ENCODE data around the gene UNC93A. TPM values are rescaled to one million over a fixed set of nuclear protein-coding genes. Genes with fewer than 3 reads are reported as not detected.
"Not testable (repeated sequence)": the region's sequence is repeated elsewhere in the genome, so short reads cannot be mapped to it uniquely, and the experiment has no call there.

UNC93A gene
- total RNA-seq, 1 donor from 2014 or later, result not detected

GRCh38 chr6:167303675-167304625 lies 12.8 kb downstream of the UNC93A start:
- DNase-seq (ENCODE audit: missing footprints), result no peak
- intact Hi-C loops (cut with DNase I), result no loop called here

GRCh38 chr6:167304912-167305311 lies 13.8 kb downstream of the UNC93A start:
- intact Hi-C loops (cut with DNase I), result no loop called here
- DNase-seq (ENCODE audit: missing footprints), result no peak
- no peak for ATAC-seq

More at GRCh38 chr6:167303675-167304625, 12.8 kb downstream of the UNC93A start:
- no peak for ATAC-seq

GRCh38 chr6:167305796-167306195 lies 14.7 kb downstream of the UNC93A start:
- ATAC-seq (no peak), DNase-seq (ENCODE audit: missing footprints) (peak; percentile 48)
- intact Hi-C loops (cut with DNase I), result no loop called here

- intact Hi-C loops (cut with DNase I), result no loop called here
- DNase-seq (ENCODE audit: missing footprints) (peak; percentile 25), ATAC-seq (no peak)
These were observed 15.4 kb downstream of the UNC93A start for GRCh38 chr6:167306401-167306998.

GRCh38 chr6:167307342-167307955 lies 16.3 kb downstream of the UNC93A start:
- DNase-seq (ENCODE audit: missing footprints) (peak; percentile 45), ATAC-seq (no peak)
- intact Hi-C loops (cut with DNase I), result no loop called here

GRCh38 chr6:167308207-167308606 lies 17.1 kb downstream of the UNC93A start:
- DNase-seq (ENCODE audit: missing footprints) (no peak), ATAC-seq (peak; percentile 12)
- intact Hi-C loops (cut with DNase I), result no loop called here

GRCh38 chr6:167309355-167310192 lies 18.5 kb downstream of the UNC93A start:
- intact Hi-C loops (cut with DNase I); ATAC-seq: not testable (repeated sequence)
- peak; percentile 45 for DNase-seq (ENCODE audit: missing footprints)

- DNase-seq (ENCODE audit: missing footprints) (no peak), ATAC-seq (no peak)
- intact Hi-C loops (cut with DNase I), result no loop called here
These were observed 20.2 kb downstream of the UNC93A start for GRCh38 chr6:167311286-167311685.

- DNase-seq (ENCODE audit: missing footprints); ATAC-seq; intact Hi-C loops (cut with DNase I): not testable (repeated sequence)
These were observed 20.6 kb downstream of the UNC93A start for GRCh38 chr6:167311691-167312090.

- intact Hi-C loops (cut with DNase I), result no loop called here
- no peak for ATAC-seq
These were observed 23.2 kb downstream of the UNC93A start for GRCh38 chr6:167314180-167314821.

GRCh38 chr6:167317172-167317571 lies 26.1 kb downstream of the UNC93A start:
- no peak for ATAC-seq
- no peak for DNase-seq (ENCODE audit: missing footprints)
- intact Hi-C loops (cut with DNase I), result no loop called here

More at GRCh38 chr6:167314180-167314821, 23.2 kb downstream of the UNC93A start:
- DNase-seq (ENCODE audit: missing footprints), result no peak

- intact Hi-C loops (cut with DNase I); ATAC-seq; DNase-seq (ENCODE audit: missing footprints): not testable (repeated sequence)
These were observed 27.2 kb downstream of the UNC93A start for GRCh38 chr6:167318354-167318753.

- intact Hi-C loops (cut with DNase I); DNase-seq (ENCODE audit: missing footprints); ATAC-seq: not testable (repeated sequence)
These were observed 27.7 kb downstream of the UNC93A start for GRCh38 chr6:167318856-167319255.

GRCh38 chr6:167319856-167320753 lies 29.0 kb downstream of the UNC93A start:
- intact Hi-C loops (cut with DNase I); DNase-seq (ENCODE audit: missing footprints); ATAC-seq: not testable (repeated sequence)

GRCh38 chr6:167320754-167321056 lies 29.6 kb downstream of the UNC93A start:
- DNase-seq (ENCODE audit: missing footprints); intact Hi-C loops (cut with DNase I); ATAC-seq: not testable (repeated sequence)

GRCh38 chr6:167321185-167321584 lies 30.1 kb downstream of the UNC93A start:
- intact Hi-C loops (cut with DNase I); ATAC-seq; DNase-seq (ENCODE audit: missing footprints): not testable (repeated sequence)

- ATAC-seq (no peak), DNase-seq (ENCODE audit: missing footprints) (no peak)
- intact Hi-C loops (cut with DNase I), result no loop called here
These were observed 32.0 kb downstream of the UNC93A start for GRCh38 chr6:167323111-167323510.
